GM12878 (cell line): ENCODE measurements around the gene DNASE1. TPM values are rescaled to one million over a fixed set of nuclear protein-coding genes. Genes with fewer than 3 reads are reported as not detected.

Experiments used
- ATAC-seq: fragments of 200-7000 bp; cut with Tn5 transposase; 3 replicates; pipeline ENCODE4 v1.9.1; 2020; ENCODE audit warnings: mild to moderate bottlenecking, moderate library complexity
- BruUV-seq: library from RNA; stranded (reverse); fragments of 400-500 nt; replicated peaks from 2 replicates; lab custom pipeline; 2021; lab: Mats Ljungman, UMichigan
- CTCF ChIA-PET: fragments of 300-600 bp; sonication (Branson Sonifier 250); formaldehyde crosslinking; extraction: SDS; loops from one replicate; lab custom pipeline; 2021; ENCODE audit warnings: inconsistent platforms; lab: Yijun Ruan, JAX
- POLR2A ChIA-PET: fragments of 350-600 bp; formaldehyde crosslinking; extraction: SDS; loops from one replicate; lab custom pipeline; 2021; ENCODE audit warnings: inconsistent platforms; lab: Charles Lee
- RAD21 ChIA-PET: fragments of 300-600 bp; sonication (Branson Sonifier 250); formaldehyde crosslinking; loops from one replicate; lab custom pipeline; 2023; ENCODE audit warnings: antibody characterized with exemption; ENCODE audit not compliant: unreplicated experiment; lab: Charles Lee
- SMC1A ChIA-PET: fragments of 300-600 bp; sonication (Branson Sonifier 250); formaldehyde crosslinking; loops from one replicate; lab custom pipeline; 2023; ENCODE audit not compliant: unreplicated experiment, uncharacterized antibody; lab: Charles Lee
- DNase-seq: peaks from one replicate; pipeline ENCODE4 v3.0.0-alpha.2; 2011; ENCODE audit warnings: low read depth, low spot score
- FAIRE-seq: peaks from 3 replicates; lab custom pipeline; 2011; peaks lifted over from hg19 to GRCh38; lab: Jason Lieb, UNC
- H2AFZ ChIP-seq: 2 replicates; pipeline ENCODE4 v1.6.0; 2011; ENCODE audit warnings: low read depth, low read length, control low read depth; ENCODE audit not compliant: control insufficient read depth
- H3K27ac ChIP-seq: 2 replicates; pipeline ENCODE4 v1.5.1; 2011; ENCODE audit warnings: control low read depth; ENCODE audit not compliant: control insufficient read depth, insufficient read depth
- H3K27me3 ChIP-seq, 2 experiments: replicated peaks in 1 of 2; 2 replicates each; pipeline versions ENCODE4 v1.6.0 to v1.6.1; 2011; ENCODE audit warnings: low read length in 1 of 2; ENCODE audit not compliant: control insufficient read depth in 2 of 2, insufficient read depth in 2 of 2
- H3K36me3 ChIP-seq, 2 experiments: 2 replicates each; pipeline ENCODE4 v1.5.1; 2011; ENCODE audit warnings: low read length in 1 of 2; ENCODE audit not compliant: control insufficient read depth in 2 of 2, insufficient read depth in 2 of 2
- H3K4me1 ChIP-seq: 2 replicates; pipeline ENCODE4 v1.6.1; 2011; ENCODE audit warnings: mild to moderate bottlenecking, low read length, moderate library complexity, mixed read lengths; ENCODE audit not compliant: control insufficient read depth, insufficient read depth
- H3K4me2 ChIP-seq: 2 replicates; pipeline ENCODE4 v1.6.0; 2011; ENCODE audit warnings: control low read depth; ENCODE audit not compliant: control insufficient read depth, insufficient read depth
- H3K4me3 ChIP-seq: fragments of 200-600 bp; sonication (generic); 2 replicates; pipeline ENCODE4 v1.5.1; 2016
- H3K79me2 ChIP-seq: 2 replicates; pipeline ENCODE4 v1.6.0; 2011; ENCODE audit warnings: low read length; ENCODE audit not compliant: control insufficient read depth, insufficient read depth
- H3K9ac ChIP-seq: 2 replicates; pipeline ENCODE4 v1.8.0; 2011; ENCODE audit warnings: low read length, control low read depth, mixed read lengths; ENCODE audit not compliant: control insufficient read depth, insufficient read depth
- H3K9me3 ChIP-seq: replicated peaks from 3 replicates; pipeline ENCODE4 v1.5.1; 2011; ENCODE audit warnings: mild to moderate bottlenecking, low read length; ENCODE audit not compliant: control insufficient read depth, insufficient read depth
- H4K20me1 ChIP-seq: 2 replicates; pipeline ENCODE4 v1.6.0; 2011; ENCODE audit not compliant: control insufficient read depth, insufficient read depth
- BMI1 ChIP-seq: fragments of 450-650 bp; IDR thresholded peaks from 2 replicates; pipeline ENCODE4 v1.6.1; 2016; ENCODE audit warnings: mild to moderate bottlenecking, moderate library complexity, borderline replicate concordance
- EZH2 ChIP-seq: IDR thresholded peaks from 2 replicates; pipeline ENCODE4 v1.6.1; 2012; ENCODE audit warnings: low read depth, mild to moderate bottlenecking, control low read depth, inconsistent platforms, low read length, borderline replicate concordance; ENCODE audit not compliant: control insufficient read depth
- HDAC2 ChIP-seq: fragments of 200-600 bp; sonication (generic); IDR thresholded peaks from 2 replicates; pipeline ENCODE4 v1.6.1; 2017
- KDM1A ChIP-seq: fragments of 200-600 bp; sonication (generic); IDR thresholded peaks from 2 replicates; pipeline ENCODE4 v1.6.1; 2016; ENCODE audit warnings: borderline replicate concordance
- MEF2A ChIP-seq: IDR thresholded peaks from 2 replicates; pipeline ENCODE4 v1.6.1; 2011; ENCODE audit warnings: low read depth, mild to moderate bottlenecking, low read length, moderate library complexity; ENCODE audit not compliant: insufficient read depth
- NFYA ChIP-seq: IDR thresholded peaks from 2 replicates; pipeline ENCODE4 v1.6.1; 2011; ENCODE audit warnings: low read depth, mild to moderate bottlenecking, low read length, improper control_type of control experiment, borderline replicate concordance
- ZZZ3 ChIP-seq: IDR thresholded peaks from 2 replicates; pipeline ENCODE4 v1.6.1; 2011; ENCODE audit warnings: low read depth; ENCODE audit not compliant: control insufficient read depth, insufficient read length
- WGBS: methylation state at CpG from one replicate; pipeline ENCODE4 v1.1.6; 2016; ENCODE audit warnings: low lambda C conversion rate; ENCODE audit not compliant: insufficient replicate concordance, insufficient coverage; ENCODE audit errors: missing lambda C conversion rate; 5-methylcytosine and 5-hydroxymethylcytosine counted together
- in situ Hi-C: fragments of 300-500 bp; cut with MboI; formaldehyde crosslinking; loops from 9 replicates; pipeline ENCODE4 v1.14.3; 2018; ENCODE audit warnings: mixed read lengths
- intact Hi-C: fragments of 100-400 bp; cut with micrococcal nuclease; formaldehyde crosslinking; loops from one replicate; pipeline ENCODE4 v1.14.2; 2022; ENCODE audit not compliant: unreplicated experiment
- polyA plus RNA-seq, 11 experiments: library from polyadenylated mRNA; depleted of rRNA in 4 of 11; unstranded in 6 of 11; stranded (reverse) in 5 of 11; fragments of >200 nt; fragmentation: Nextera tagmentation in 4 of 11; fragmentation: Illumina TruSeq in 1 of 11; extraction: Ambion mirVana in 4 of 11; extraction: Trizol in 1 of 11; gene quantifications; 1 replicate in 1 of 11; 2 replicates in 10 of 11; pipeline versions ENCODE4 v1.2.1 to v1.2.3, GENCODE V29; 2011 to 2016; ENCODE audit warnings: inconsistent platforms in 2 of 11, missing spikeins in 2 of 11, low read depth in 1 of 11
- total RNA-seq, 4 experiments: library from RNA; depleted of rRNA in 3 of 4; stranded (reverse); fragments of >200 nt in 3 of 4; fragmentation: Illumina TruSeq in 1 of 4; extraction: Trizol in 1 of 4; gene quantifications; 2 replicates each; pipeline versions ENCODE4 v1.2.1 to v1.2.3, GENCODE V29; 2013 to 2021
- TF ChIP-seq, protein P1 (sequence below): fragments of 450-650 bp; IDR thresholded peaks from 2 replicates; pipeline ENCODE4 v1.6.1; 2017; ENCODE audit warnings: low read depth, mild to moderate bottlenecking, moderate library complexity
- TF ChIP-seq, protein P2 (sequence below): fragments of 450-650 bp; formaldehyde crosslinking; IDR thresholded peaks from 2 replicates; pipeline ENCODE4 v1.4.0; 2020; ENCODE audit warnings: mild to moderate bottlenecking, moderate library complexity
- TF ChIP-seq, protein P3 (sequence below): fragments of 450-650 bp; IDR thresholded peaks from 2 replicates; pipeline ENCODE4 v1.6.1; 2017; ENCODE audit warnings: mild to moderate bottlenecking, moderate library complexity

DNASE1 gene
- total and polyA plus RNA-seq, 10 of the 15 experiments (the other 5 are each of a cell fraction or from before 2014, with no cell fraction given), result 0.23 to 12.0 (median 7.9) TPM

DNA sequence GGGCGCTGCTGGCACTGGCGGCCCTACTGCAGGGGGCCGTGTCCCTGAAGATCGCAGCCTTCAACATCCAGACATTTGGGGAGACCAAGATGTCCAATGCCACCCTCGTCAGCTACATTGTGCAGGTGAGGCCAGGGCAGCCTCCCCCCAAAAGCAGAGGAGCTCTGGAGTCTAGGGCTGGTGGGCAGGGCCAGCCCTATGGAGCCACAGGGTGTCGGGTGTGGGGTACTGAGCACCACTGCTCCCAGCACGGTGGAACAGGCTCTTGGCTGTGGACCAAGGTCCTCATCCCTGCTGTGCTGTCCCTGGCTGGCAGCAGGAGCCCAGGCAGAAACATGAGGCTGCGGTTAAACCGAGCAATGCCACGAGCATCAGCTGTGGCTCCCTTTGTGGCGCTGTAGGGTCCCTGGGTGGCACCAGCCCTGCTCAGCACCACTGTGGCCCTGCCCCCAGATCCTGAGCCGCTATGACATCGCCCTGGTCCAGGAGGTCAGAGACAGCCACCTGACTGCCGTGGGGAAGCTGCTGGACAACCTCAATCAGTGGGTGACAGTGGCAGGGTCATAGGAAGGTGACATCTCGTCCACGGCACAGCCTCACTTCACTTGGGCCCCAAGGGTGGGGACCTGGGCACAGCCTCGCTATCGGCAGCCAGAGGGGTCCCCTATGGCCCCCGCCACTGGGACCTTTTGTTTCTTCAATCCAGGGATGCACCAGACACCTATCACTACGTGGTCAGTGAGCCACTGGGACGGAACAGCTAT lies 1.1 kb downstream of the DNASE1 start:
- H3K9ac ChIP-seq, result no peak overlapping the region
- no peak for DNase-seq
- intact Hi-C loops (no loop called here), in situ Hi-C loops (no loop called here)
- POLR2A ChIA-PET, result no interaction called here
- peaks cover 30 to 32% of the 10 kb centered on the region in 2 experiments for H3K36me3 ChIP-seq
- RAD21 ChIA-PET, result no interaction called here
- no peak overlapping the region for H3K4me2 ChIP-seq
- no TSS peak for BruUV-seq
- H3K27ac ChIP-seq, result no peak overlapping the region
- no peak overlapping the region for H3K4me3 ChIP-seq
- no peak for ATAC-seq
- WGBS, result 94% methylated on average over 21 of the region's 21 CpGs
- FAIRE-seq, result no peak
- H4K20me1 ChIP-seq, result no peaks in the 10 kb centered on the region
- H3K79me2 ChIP-seq, result no peaks in the 10 kb centered on the region
- SMC1A ChIA-PET, result no interaction called here
- no peak overlapping the region for H2AFZ ChIP-seq
- H3K27me3 ChIP-seq, result no peaks in the 10 kb centered on the region
- H3K4me1 ChIP-seq, result no peaks in the 10 kb centered on the region
- TF ChIP-seq ZZZ3, result no peak
- TF ChIP-seq KDM1A, result no peak
- no peak for TF ChIP-seq BMI1
- TF ChIP-seq EZH2, result no peak
- TF ChIP-seq NFYA, result no peak
- TF ChIP-seq MEF2A, result no peak
- TF ChIP-seq, protein P1, sequence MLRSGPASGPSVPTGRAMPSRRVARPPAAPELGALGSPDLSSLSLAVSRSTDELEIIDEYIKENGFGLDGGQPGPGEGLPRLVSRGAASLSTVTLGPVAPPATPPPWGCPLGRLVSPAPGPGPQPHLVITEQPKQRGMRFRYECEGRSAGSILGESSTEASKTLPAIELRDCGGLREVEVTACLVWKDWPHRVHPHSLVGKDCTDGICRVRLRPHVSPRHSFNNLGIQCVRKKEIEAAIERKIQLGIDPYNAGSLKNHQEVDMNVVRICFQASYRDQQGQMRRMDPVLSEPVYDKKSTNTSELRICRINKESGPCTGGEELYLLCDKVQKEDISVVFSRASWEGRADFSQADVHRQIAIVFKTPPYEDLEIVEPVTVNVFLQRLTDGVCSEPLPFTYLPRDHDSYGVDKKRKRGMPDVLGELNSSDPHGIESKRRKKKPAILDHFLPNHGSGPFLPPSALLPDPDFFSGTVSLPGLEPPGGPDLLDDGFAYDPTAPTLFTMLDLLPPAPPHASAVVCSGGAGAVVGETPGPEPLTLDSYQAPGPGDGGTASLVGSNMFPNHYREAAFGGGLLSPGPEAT, result no peak
- TF ChIP-seq, protein P2, sequence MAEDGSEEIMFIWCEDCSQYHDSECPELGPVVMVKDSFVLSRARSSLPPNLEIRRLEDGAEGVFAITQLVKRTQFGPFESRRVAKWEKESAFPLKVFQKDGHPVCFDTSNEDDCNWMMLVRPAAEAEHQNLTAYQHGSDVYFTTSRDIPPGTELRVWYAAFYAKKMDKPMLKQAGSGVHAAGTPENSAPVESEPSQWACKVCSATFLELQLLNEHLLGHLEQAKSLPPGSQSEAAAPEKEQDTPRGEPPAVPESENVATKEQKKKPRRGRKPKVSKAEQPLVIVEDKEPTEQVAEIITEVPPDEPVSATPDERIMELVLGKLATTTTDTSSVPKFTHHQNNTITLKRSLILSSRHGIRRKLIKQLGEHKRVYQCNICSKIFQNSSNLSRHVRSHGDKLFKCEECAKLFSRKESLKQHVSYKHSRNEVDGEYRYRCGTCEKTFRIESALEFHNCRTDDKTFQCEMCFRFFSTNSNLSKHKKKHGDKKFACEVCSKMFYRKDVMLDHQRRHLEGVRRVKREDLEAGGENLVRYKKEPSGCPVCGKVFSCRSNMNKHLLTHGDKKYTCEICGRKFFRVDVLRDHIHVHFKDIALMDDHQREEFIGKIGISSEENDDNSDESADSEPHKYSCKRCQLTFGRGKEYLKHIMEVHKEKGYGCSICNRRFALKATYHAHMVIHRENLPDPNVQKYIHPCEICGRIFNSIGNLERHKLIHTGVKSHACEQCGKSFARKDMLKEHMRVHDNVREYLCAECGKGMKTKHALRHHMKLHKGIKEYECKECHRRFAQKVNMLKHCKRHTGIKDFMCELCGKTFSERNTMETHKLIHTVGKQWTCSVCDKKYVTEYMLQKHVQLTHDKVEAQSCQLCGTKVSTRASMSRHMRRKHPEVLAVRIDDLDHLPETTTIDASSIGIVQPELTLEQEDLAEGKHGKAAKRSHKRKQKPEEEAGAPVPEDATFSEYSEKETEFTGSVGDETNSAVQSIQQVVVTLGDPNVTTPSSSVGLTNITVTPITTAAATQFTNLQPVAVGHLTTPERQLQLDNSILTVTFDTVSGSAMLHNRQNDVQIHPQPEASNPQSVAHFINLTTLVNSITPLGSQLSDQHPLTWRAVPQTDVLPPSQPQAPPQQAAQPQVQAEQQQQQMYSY (CRISPR knock-in tag), result no peak
- TF ChIP-seq, protein P3, sequence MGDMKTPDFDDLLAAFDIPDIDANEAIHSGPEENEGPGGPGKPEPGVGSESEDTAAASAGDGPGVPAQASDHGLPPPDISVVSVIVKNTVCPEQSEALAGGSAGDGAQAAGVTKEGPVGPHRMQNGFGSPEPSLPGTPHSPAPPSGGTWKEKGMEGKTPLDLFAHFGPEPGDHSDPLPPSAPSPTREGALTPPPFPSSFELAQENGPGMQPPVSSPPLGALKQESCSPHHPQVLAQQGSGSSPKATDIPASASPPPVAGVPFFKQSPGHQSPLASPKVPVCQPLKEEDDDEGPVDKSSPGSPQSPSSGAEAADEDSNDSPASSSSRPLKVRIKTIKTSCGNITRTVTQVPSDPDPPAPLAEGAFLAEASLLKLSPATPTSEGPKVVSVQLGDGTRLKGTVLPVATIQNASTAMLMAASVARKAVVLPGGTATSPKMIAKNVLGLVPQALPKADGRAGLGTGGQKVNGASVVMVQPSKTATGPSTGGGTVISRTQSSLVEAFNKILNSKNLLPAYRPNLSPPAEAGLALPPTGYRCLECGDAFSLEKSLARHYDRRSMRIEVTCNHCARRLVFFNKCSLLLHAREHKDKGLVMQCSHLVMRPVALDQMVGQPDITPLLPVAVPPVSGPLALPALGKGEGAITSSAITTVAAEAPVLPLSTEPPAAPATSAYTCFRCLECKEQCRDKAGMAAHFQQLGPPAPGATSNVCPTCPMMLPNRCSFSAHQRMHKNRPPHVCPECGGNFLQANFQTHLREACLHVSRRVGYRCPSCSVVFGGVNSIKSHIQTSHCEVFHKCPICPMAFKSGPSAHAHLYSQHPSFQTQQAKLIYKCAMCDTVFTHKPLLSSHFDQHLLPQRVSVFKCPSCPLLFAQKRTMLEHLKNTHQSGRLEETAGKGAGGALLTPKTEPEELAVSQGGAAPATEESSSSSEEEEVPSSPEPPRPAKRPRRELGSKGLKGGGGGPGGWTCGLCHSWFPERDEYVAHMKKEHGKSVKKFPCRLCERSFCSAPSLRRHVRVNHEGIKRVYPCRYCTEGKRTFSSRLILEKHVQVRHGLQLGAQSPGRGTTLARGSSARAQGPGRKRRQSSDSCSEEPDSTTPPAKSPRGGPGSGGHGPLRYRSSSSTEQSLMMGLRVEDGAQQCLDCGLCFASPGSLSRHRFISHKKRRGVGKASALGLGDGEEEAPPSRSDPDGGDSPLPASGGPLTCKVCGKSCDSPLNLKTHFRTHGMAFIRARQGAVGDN, result no peak
- TF ChIP-seq HDAC2, result no peak
- CTCF ChIA-PET, result interaction anchor here (0.9 to 1.0 kb wide), 2 partner anchors 11 to 33 kb away, joined by 3 to 5 read pairs; no protein-coding TSS in a partner anchor
- no peaks in the 10 kb centered on the region for H3K9me3 ChIP-seq
